ENCODE data around the gene ALOX12.
"Not testable (repeated sequence)": the region's sequence is repeated elsewhere in the genome, so short reads cannot be mapped to it uniquely, and the experiment has no call there.

Gene ALOX12

DNA sequence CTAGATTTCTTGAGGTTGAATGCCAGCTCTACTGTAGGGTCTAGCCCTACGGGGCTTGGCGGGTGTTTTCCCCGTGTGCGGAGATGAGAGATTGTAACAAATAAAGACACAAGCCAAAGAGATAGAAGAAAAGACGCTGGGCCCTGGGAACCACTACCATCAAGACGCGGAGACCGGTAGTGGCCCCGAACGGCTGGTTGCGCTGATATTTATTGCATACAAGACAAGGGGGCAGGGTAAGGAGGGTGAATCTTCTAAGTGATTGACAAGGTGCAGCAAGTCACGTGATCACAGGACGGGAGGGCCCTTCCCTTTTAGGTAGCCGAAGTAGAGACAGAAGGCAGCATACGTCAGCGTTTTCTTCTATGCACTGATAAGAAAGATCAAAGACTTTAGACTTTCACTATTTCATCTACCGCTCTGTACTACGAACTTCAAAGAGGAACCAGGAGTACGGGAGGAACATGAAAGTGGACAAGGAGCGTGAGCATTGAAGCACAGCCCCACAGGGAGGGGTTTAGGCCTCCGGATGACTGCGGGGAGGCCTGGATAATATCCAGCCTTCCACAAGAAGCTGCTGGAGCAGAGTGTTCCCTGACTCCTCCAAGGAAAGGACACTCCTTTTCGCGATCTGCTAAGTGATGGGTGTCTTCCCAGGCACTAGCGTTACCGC, 51.0 kb downstream of the ALOX12 start:
- DNase-seq: peak; percentile 89

DNA sequence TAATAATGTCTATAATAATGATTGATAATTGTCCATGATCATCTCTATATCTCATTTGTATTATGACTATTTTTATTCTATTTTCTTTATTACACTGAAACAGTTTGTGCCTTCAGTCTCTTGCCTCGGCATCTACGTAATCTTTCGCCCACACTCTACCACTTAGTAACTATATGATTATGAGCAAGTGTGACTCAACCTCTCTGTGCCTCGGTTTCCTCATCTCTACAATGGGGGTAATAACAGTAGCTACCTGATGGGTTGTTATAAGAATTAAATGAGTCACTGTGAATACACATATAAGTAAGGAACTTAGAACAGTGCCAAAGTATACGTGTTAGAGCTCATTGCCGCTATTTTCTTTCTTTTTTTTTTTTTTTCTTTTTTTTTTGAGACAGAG, 51.7 kb downstream of the ALOX12 start:
- DNase-seq: no peak

DNA sequence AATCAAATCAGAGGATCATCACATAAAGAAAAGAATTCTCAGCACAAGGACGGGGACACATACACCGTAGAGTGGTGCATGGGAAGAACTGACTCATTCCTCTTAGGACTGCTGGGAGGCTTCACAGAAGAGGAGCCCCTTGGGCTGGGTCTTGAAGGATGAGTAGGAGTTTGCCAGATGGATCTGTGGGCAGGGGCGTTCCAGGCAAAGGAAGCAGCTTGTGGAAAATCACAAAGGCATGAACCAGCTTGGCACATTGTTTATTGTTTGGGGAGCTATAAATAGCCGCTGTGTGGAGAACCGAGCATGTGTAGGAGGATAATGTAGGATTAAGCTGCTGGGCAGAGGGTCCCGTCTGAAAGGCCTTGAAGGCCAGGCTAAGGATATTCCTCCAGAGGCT, 53.1 kb downstream of the ALOX12 start:
- DNase-seq: no peak

DNA sequence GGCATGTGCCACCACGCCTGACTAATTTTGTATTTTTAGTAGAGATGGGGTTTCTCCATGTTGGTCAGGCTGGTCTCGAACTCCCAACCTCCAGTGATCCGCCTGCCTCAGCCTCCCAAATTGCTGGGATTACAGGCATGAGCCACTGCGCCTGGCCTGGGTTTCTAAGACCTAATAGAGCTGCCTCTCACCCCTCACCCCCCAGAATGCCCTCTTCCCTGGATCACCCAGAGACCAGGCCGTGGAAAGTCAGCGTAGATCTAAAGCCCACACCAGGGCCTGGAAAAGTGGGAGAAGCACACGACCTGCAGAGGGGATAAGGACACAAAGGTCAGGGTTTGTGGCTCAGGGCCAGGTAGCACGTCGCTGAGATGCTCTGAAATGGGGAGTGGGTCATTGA, 54.7 kb downstream of the ALOX12 start:
- not testable (repeated sequence) for DNase-seq

DNA sequence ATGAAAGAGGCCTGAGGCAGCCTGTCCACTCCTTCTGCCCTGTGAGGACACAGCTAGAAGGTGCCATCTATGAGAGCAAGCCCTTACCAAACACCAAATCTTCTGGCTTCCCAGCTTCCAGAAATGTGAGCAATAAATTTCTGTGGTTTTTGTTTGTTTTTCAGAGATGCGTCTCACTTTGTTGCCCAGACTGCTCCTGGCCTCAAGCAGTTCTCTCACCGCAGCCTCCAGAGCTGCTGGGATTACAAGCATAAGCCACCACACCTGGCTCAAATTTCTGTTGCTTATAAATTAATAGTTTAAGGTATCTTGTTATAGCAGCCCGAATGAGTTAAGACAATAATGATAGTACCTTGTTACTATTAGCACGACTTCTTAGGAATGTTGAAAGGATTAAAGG, 60.5 kb downstream of the ALOX12 start:
- DNase-seq: no peak

DNA sequence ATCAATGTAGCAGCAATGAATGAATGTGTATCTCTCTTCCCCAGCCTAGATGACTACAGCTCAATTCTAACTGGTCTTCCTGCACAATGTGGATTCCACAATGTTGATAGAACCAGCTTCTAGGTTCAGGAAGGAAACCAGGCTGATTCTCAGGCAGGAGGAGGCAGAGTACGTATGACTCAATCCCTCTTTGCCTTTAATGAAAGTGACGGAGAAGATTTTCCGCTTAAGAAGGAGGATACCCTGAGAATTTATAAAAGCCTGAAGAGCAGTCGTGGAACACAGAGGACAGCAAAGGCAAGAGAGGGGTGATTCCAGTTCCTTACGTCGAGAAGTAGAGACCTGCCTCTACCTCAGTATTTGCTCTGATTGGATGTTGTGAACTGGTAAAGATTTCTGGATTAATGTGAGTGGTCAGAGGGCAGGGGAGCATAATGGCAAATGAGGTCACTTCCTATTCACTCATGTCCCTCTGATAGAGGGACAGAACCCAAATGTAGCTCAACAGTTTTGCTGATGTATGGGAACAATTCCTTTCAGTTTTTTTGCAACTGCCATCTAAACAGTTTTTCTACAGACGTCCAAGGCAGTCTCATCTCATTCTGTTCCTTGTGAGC, 63.1 kb downstream of the ALOX12 start:
- no peak for DNase-seq

All from CD4-positive, alpha-beta T cell treated with Interferon gamma for 1 hour (primary cell).